ENCODE results near the gene KRT81.
A peak's percentile ranks its signal among the peaks of the same experiment; 100 is the strongest.

KRT81 gene

GRCh38 chr12:52291267-52291935, at the start of gene KRT81:
Gene KRT81 (minus strand): TSS chr12:52291534. CDS start chr12:52291465, 69 bp downstream.
- no peak for DNase-seq

DNA sequence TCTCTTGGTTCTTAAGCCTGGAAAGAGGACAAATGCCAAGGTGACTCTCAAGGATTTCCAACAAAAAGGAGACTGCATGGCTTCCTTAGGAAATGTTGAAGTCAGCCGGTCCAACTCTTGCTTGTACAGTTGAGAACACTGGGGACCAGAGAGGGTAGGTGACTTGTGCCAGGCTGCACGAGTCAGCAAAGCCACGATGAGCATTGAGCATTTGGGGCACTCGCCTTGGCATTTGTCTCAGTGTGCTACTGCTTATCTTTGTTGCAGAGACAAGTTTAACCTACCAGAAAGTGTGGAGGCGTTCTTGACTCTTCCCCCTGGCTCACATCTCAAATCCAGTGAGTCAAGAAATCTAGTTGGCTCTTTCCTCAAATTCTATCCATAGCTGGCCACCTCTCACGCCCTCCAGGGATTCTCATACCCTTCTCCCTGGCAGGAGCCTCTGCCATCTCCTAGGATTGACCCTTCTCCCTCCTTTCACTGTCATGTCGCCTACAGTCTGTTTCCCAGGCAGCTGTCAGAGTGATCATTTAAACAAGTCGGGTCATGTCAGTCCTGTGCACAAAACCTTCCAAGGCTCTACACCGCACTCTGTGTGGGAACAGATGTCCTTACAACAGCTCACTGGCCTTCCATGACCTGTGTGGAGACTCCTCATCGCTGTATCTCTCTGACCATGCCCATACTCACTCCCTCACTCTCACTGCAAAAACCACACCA, 47.1 kb upstream of the KRT81 start:
- no peak for DNase-seq

GRCh38 chr12:52337054-52337453, 45.7 kb upstream of the KRT81 start:
- DNase-seq = no peak

DNA sequence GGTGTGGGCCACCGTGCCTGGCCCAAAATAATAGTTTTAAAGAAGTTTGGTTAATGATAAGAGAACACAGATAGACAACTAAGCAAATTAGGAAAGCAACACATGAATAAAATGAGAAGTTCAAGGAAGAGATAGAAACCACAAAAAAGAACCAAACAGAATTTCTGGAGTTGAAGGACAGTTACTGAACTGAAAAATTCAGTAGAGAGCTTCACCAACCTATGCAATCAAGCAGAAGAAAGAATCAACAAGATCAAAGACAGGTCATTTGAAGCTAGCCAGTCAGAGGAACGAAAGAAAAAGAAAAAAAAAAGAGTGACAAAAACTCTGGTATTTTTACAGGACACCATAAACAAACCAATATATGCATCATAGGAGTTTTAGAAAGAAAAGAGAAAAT, 45.3 kb upstream of the KRT81 start:
- DNase-seq = no peak

- DNase-seq = no peak
Observed at GRCh38 chr12:52335598-52336262, 44.4 kb upstream of the KRT81 start.

DNA sequence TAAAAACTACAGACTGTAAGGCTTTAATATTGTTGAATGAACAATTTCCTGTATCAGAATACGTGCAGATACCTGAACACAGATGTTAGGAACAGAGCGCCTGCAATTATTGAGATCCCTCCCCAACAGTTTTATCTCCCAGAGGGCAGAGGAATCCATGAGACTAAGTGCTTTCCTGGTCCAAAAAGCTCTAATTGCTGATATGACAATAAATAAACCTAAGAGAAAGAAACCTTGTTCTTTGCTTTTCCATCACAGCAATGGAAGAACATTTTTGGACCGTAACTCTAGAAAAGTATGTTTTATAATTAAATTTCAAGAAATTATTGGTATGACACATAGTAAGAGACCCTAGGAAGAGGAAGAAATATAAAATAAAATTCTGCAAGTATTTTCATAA, 42.9 kb upstream of the KRT81 start:
- DNase-seq = no peak

DNA sequence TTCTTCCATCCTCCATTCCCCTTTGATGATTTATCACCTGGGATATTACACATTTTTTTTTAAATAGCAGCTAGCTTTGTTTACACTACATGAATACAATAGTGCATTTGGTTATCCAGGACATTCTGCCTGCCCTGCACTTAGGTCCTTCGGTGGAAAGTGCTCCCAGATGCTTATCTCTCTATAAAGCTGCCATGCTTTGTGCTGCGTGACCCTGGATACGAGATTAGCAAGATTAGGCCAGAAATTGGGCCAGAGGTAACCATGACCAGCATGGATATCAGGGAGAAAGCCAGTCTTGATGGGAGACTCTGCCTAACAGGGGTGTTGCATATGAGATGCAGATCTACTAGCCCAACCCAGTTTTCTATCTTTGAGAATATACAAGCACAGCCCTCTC, 42.0 kb upstream of the KRT81 start:
- DNase-seq = no peak

DNA sequence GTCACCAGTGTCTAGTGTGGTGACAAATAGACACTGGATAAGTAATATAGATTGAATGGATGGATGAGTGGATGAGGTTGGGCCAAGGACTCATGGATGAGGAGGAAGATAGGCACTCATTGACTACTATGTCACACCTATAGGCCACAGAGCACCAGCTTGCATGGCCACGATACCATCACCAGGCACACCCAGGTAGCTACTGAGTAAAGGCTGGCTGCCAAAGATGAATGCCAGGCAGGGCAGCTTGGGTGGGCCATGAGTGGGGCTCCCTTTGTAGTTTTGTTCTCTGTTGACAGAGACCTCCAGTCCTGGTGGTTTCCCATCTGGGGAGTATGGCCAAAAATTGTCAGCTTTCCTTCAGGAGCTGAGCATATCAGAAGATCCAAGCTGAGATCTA, 41.0 kb upstream of the KRT81 start:
- DNase-seq = no peak

GRCh38 chr12:52331833-52332232, 40.5 kb upstream of the KRT81 start:
- DNase-seq = no peak

- DNase-seq = no peak
Observed at GRCh38 chr12:52331039-52331438, 39.7 kb upstream of the KRT81 start.

DNA sequence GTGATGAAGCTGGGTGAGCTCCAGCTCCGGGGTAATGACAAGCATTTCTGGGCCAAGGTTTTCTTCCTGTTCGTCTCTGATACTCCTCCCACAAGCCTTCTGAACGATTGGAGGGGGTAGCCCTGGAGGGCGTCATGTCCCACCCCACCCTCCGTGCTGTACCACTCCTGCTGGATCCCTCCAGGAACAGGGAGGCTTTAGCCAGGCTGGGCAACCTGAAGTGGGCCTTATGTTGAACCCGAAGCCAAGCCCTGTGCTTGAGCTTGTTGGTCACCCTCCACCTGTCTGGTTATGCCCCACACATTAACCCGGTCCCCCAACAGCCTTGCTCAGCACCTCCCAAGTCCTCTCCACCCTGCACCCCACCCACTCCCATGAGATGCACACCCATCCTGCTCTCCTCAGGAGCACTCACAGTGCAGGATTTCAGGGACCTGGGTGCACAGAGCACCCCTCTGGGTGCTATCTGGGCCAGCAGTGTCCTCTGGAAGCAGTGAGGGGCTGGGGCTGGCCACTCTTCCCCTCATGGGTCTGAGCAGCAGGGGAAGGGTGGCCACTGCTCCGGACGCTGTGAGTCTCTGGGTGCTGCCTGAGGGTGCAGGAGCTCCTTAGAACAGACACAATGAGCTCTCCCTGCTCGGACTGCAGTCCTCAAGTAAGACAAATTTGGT, 36.6 kb upstream of the KRT81 start:
- DNase-seq = no peak

- peak; percentile 96 for DNase-seq
Observed at GRCh38 chr12:52327052-52327829, 35.9 kb upstream of the KRT81 start.

DNA sequence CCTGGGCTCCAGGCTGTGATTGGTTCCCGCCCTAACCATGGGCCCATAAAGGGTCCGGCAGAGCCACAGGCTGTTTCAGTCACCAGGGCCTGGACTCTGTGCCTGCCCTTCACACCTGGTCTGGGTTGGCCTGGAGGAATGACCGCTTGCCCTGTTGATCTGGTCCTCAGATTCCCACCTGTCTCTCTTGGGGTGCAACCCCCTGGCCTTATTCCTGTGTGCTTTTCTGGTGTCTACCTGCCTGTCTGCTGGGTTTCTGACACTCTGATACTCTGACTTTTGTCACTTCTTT, 32.8 kb upstream of the KRT81 start:
- no peak for DNase-seq

DNA sequence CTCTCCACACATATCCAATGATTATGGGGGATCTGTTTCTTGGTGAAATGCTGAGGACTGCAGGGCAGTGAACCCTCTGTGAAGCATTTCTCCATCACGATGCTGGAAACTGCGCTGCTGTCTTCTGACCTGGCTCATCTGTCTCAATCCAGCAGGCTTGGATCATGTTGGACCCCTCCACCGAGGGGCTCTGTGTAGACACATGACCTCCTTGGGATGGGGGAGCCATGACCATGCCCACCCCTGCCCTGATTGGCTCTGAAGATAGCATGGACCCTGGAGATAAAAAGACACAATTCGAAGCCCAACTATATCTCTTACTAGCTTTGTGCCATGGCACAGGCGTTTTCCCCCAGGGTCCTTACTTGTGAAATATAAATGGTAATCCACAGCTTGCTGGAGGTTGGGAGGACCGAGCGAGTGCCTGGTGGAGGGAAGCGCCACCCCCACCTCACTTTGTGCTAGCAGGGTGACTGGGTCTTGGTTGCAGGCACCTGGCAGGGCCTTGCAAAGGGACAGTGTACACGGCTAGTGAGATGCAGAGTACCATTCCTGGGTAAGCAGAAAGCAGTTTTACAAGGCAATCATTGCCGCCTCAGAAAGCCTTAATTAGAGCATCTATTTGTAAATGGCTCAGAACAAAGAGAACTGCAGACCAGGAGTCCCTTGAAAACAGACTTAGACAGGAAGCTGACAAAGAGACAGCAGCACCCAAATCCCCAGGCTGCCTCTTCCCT, 32.2 kb upstream of the KRT81 start:
- DNase-seq = no peak

GRCh38 chr12:52323001-52323400, 31.7 kb upstream of the KRT81 start:
- no peak for DNase-seq

GRCh38 chr12:52322069-52322468, 30.7 kb upstream of the KRT81 start:
- DNase-seq = no peak

GRCh38 chr12:52321418-52321817, 30.1 kb upstream of the KRT81 start:
- no peak for DNase-seq

GRCh38 chr12:52320784-52321400, 29.6 kb upstream of the KRT81 start, which contains the start of gene KRT83:
Gene KRT83 (minus strand): TSS chr12:52321398. CDS start chr12:52321335, 63 bp downstream.
- no peak for DNase-seq

DNA sequence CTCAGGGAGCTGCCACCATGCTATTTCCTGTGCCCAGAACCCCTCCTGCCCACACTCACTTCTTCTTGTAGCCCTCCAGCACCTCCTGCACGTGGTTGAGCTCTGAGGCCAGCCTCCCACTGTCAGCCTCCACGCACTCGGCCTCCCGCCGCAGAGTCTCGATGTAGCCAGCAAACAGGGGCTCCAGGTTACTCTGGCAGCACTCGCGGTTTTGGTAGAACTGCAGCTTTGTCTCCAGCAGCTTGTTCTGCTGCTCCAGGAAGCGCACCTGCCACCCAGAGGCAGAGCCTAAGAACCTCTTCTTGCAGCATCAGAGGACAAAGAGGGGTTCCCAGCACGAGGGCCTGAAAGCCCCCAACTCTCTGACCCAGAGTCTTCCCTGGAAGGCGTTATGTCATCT, 27.8 kb upstream of the KRT81 start:
- DNase-seq = peak; percentile 71

DNA sequence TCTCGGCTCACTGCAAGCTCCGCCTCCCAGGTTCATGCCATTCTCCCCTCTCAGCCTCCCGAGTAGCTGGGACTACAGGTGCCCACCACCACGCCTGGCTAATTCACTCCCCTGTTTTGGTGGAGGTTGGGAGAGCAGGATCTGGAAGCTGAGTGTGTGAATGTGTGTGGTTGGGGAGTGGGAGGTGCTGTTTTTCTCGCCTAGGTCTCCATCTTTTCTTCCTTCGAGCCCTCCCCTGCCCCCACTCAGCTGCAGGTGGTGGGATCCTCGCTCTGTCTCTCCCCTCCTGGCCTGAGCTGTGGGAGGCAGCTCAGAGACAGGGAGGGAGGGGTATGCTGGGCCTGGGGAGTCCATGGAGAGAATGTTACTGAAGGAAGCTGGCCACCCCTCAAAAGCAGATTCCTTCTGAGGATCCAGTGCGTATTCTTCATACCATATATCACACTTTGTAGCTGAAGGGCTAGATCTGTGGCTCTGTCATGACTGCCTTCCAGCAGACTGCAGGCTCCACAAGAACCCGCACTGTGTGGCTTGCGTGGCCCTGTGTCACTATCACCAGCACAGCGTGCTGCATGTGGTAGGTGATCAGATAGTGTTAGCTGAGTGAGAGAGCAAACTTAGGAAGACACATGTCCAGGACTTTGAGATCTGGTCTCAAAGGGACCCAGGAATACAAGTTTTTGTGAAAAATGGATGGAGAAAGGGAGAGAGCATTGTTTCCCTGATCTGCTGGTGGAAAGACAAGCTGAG, 27.1 kb upstream of the KRT81 start:
- no peak for DNase-seq

DNA sequence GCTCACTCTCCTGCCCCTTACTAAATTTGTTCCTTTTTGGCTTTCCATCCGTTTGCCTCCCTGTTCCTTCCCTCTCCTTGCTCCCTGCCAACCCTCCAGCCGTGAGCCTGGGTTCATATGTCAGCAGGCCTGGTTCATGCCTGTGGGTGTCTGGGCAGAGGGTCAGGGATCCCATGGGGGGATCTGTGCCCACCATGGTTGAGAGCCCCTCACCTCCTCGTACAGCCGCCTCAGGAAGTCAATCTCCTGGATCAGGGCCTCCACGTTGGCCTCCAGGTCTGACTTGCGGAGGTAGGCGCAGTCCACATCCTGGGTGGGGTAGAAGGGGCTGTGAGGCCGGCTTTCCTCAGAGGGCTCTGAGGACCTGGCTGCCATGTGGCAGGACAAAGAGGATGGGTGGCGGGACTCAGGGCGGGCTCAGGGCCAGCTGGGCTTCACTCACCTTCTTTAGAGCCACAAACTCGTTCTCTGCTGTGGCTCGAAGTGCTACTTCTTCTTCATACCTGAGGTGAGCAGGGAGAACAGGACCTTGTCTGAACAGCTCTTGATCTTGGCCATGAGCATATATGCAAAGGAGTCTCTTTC, 26.2 kb upstream of the KRT81 start:
- no peak for DNase-seq
